ENCODE measurements around the gene GBP7. TPM values are rescaled to one million over a fixed set of nuclear protein-coding genes. Genes with fewer than 3 reads are reported as not detected.

The GBP7 gene
- total and polyA plus RNA-seq, 8 donors: 0.09 TPM; not detected in 7

DNA sequence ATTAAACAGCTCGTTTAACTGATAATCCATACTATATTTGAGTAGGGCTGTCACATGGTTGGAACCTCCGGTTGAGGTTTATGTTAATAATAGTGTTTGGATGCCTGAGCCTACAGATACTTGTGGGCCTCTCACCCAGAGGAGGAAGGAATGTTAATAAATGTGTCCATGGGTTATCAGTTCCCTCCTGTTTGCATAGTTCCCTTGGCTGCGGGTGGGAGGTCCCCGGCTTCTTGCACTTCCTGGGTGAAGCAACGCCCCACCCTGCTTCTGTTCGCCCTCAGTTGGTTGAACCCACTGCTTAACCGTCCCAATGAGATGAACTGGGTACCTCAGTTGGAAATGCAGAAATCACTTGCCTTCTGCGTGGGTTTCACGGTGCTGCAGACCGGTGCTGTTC lies 87.2 kb downstream of the GBP7 start:
- FAIRE-seq (no peak), ATAC-seq (peak in 1 of 4 donors; percentile 27), DNase-seq (no peak)
- TF ChIP-seq, protein P1, sequence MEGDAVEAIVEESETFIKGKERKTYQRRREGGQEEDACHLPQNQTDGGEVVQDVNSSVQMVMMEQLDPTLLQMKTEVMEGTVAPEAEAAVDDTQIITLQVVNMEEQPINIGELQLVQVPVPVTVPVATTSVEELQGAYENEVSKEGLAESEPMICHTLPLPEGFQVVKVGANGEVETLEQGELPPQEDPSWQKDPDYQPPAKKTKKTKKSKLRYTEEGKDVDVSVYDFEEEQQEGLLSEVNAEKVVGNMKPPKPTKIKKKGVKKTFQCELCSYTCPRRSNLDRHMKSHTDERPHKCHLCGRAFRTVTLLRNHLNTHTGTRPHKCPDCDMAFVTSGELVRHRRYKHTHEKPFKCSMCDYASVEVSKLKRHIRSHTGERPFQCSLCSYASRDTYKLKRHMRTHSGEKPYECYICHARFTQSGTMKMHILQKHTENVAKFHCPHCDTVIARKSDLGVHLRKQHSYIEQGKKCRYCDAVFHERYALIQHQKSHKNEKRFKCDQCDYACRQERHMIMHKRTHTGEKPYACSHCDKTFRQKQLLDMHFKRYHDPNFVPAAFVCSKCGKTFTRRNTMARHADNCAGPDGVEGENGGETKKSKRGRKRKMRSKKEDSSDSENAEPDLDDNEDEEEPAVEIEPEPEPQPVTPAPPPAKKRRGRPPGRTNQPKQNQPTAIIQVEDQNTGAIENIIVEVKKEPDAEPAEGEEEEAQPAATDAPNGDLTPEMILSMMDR (IDR thresholded peaks at IDR 0.05): no peak
- Histone ChIP-seq H3K27ac (no peak overlapping the region), H3K27me3 (no peaks in the 10 kb centered on the region), H3K4me1 (no peaks in the 10 kb centered on the region), H3K36me3 (no peaks in the 10 kb centered on the region), H3K9me3 (no peaks in the 10 kb centered on the region), H3K4me3 (no peak overlapping the region)
- intact Hi-C loops (cut with DNase I): no loop called here
- 69 to 71% methylated on average over 10 of the region's 10 CpGs for WGBS, 2 donors

DNA sequence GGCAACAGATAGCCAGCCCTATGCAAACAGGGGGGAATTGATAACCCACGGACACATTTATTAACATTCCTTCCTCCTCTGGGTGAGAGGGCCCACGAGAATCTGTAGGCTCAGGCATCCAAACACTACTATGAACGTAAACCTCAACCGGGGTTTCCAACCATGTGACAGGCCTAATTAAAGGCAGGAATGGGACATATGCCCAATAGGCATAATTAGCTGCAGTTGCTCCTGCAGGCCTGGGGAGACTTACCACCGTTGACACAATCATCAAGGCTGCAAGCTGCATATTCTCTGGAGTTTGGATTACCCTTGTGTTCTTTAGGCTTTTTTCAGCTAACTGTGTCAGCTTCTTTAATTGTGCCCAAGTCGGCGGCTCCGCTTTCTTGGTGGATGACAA lies 88.6 kb downstream of the GBP7 start:
- Histone ChIP-seq H3K36me3 (no peaks in the 10 kb centered on the region), H3K9me3 (no peaks in the 10 kb centered on the region), H3K27ac (no peak overlapping the region), H3K4me1 (no peaks in the 10 kb centered on the region), H3K4me3 (no peak overlapping the region), H3K27me3 (no peaks in the 10 kb centered on the region)
- 61 to 66% methylated on average over 8 of the region's 8 CpGs for WGBS, 2 donors
- no peak for FAIRE-seq
- intact Hi-C loops (cut with DNase I): no loop called here
- DNase-seq: no peak
- ATAC-seq: no peak
- TF ChIP-seq, protein P1 (IDR thresholded peaks at IDR 0.05): no peak

DNA sequence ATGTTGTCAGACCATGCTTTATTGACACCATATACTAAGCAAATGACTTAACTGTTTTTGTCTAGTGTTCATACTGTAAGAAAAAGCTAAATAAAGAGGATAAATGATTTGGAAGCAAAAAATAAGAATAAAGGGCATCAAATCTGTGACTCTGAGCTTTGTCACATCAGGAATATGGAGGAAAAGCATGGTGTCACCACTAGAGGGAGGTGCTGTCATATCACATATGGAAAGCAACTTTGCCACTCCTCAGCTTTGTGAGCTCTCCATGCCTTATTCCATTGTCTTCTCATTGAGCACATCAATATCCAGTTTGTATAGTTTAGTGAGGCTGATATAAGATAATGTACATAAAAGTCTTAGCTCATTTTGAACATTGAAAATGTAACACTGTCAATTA lies 90.0 kb downstream of the GBP7 start:
- H3K4me1 ChIP-seq: no peaks in the 10 kb centered on the region
- DNase-seq (no peak), FAIRE-seq (peak; percentile 32), ATAC-seq (peak in 1 of 4 donors; percentile 60)
- TF ChIP-seq, protein P1 (IDR thresholded peaks at IDR 0.05): peak in 1 of 4 donors; percentile 42
- H3K27me3 ChIP-seq: no peaks in the 10 kb centered on the region
- H3K27ac ChIP-seq: no peak overlapping the region
- no peak overlapping the region for H3K4me3 ChIP-seq
- intact Hi-C loops (cut with DNase I): no loop called here
- no peaks in the 10 kb centered on the region for H3K9me3 ChIP-seq
- no peaks in the 10 kb centered on the region for H3K36me3 ChIP-seq

Other genes starting within 250 kb of the GBP7 start
- 10 to 100 TPM; 11.2 to 17.9 (median 15.2) TPM for gene KYAT3, start 183.4 kb downstream of the GBP7 start, total RNA-seq
- 10 to 100 TPM; 11.2 to 16.7 TPM for gene KYAT3, start 183.4 kb downstream of the GBP7 start, polyA plus RNA-seq
- 10 to 100 TPM in 1 of 6 donors, 1 to 10 TPM in 5; 5.5 to 11.5 (median 7.3) TPM for gene RBMXL1, start 183.4 kb downstream of the GBP7 start, total RNA-seq
- gene RBMXL1, start 183.4 kb downstream of the GBP7 start, polyA plus RNA-seq: 1 to 10 TPM; 2.0 to 3.6 TPM
- gene GBP3, start 153.1 kb downstream of the GBP7 start, total RNA-seq: 10 to 100 TPM in 2 of 6 donors, 1 to 10 TPM in 4; 3.6 to 18.4 (median 4.2) TPM
- 1 to 10 TPM; 2.1 to 3.5 TPM for gene GBP3, start 153.1 kb downstream of the GBP7 start, polyA plus RNA-seq
- 1 to 10 TPM; 1.3 to 8.5 (median 3.0) TPM for gene GBP1, start 110.8 kb downstream of the GBP7 start, total RNA-seq
- 1 to 10 TPM; 3.8 to 4.9 TPM for gene GBP1, start 110.8 kb downstream of the GBP7 start, polyA plus RNA-seq
- gene GBP2, start 49.9 kb downstream of the GBP7 start, total RNA-seq: 10 to 100 TPM in 2 of 6 donors, 1 to 10 TPM in 4; 2.4 to 17.0 (median 3.6) TPM
- gene GBP2, start 49.9 kb downstream of the GBP7 start, polyA plus RNA-seq: 10 to 100 TPM; 13.5 to 19.5 TPM
- gene GBP4, start 22.9 kb upstream of the GBP7 start, total RNA-seq: 1 to 10 TPM in 5 of 6 donors, under 1 TPM in 1; 0.66 to 2.6 (median 1.3) TPM
- gene GBP4, start 22.9 kb upstream of the GBP7 start, polyA plus RNA-seq: 1 to 10 TPM; 1.3 to 1.8 TPM
- gene GBP5, start 96.9 kb upstream of the GBP7 start, total RNA-seq: 1 to 10 TPM in 1 of 6 donors, under 1 TPM in 5; 0.20 to 1.4 (median 0.63) TPM
- under 1 TPM; 0.16 to 0.19 TPM for gene GBP5, start 96.9 kb upstream of the GBP7 start, polyA plus RNA-seq
- under 1 TPM in 1 of 6 donors, not detected in 5; 0.09 TPM for gene GBP6, start 188.1 kb upstream of the GBP7 start, total RNA-seq
- under 1 TPM; 0.05 to 0.08 TPM for gene GBP6, start 188.1 kb upstream of the GBP7 start, polyA plus RNA-seq